GM06990 (cell line): ENCODE results near the gene SYT9.

Source experiments
- DNase-seq: peaks from one replicate; pipeline ENCODE4 v3.0.0-alpha.2; 2011; ENCODE audit not compliant: insufficient read length; ENCODE audit errors: extremely low read depth
- H3K27me3 ChIP-seq: replicated peaks from 2 replicates; pipeline ENCODE4 v1.6.0; 2011; ENCODE audit warnings: low read length; ENCODE audit not compliant: control insufficient read depth, insufficient read depth
- H3K36me3 ChIP-seq: 2 replicates; pipeline ENCODE4 v1.5.1; 2011; ENCODE audit warnings: low read length; ENCODE audit not compliant: control insufficient read depth, insufficient read depth
- H3K4me3 ChIP-seq: replicated peaks from 2 replicates; pipeline ENCODE4 v1.5.1; 2011; ENCODE audit warnings: low read depth, mild to moderate bottlenecking, control low read depth, low read length
- CTCF ChIP-seq: IDR thresholded peaks from 2 replicates; pipeline ENCODE4 v1.5.1; 2011; ENCODE audit warnings: low read length, control low read depth, mild to moderate bottlenecking, inconsistent platforms; ENCODE audit not compliant: insufficient read depth, poor library complexity, severe bottlenecking

The SYT9 gene

GRCh38 chr11:7275133-7275532 lies 23.4 kb downstream of the SYT9 start:
- Histone ChIP-seq H3K27me3 (no peaks in the 10 kb centered on the region), H3K36me3 (no peaks in the 10 kb centered on the region), H3K4me3 (no peak overlapping the region)
- no peak for TF ChIP-seq CTCF
- no peak for DNase-seq

GRCh38 chr11:7278314-7278917 lies 26.7 kb downstream of the SYT9 start:
- H3K4me3 ChIP-seq, result no peak overlapping the region
- peak; percentile 70 for TF ChIP-seq CTCF
- DNase-seq, result no peak
- no peaks in the 10 kb centered on the region for H3K27me3 ChIP-seq
- H3K36me3 ChIP-seq, result no peaks in the 10 kb centered on the region

GRCh38 chr11:7279676-7280075 lies 28.0 kb downstream of the SYT9 start:
- no peak for TF ChIP-seq CTCF
- no peaks in the 10 kb centered on the region for H3K36me3 ChIP-seq
- H3K4me3 ChIP-seq, result no peak overlapping the region
- no peaks in the 10 kb centered on the region for H3K27me3 ChIP-seq
- no peak for DNase-seq

- TF ChIP-seq CTCF, result no peak
- DNase-seq, result no peak
- no peaks in the 10 kb centered on the region for H3K36me3 ChIP-seq
- H3K4me3 ChIP-seq, result no peak overlapping the region
- no peaks in the 10 kb centered on the region for H3K27me3 ChIP-seq
Measured at GRCh38 chr11:7281079-7281478, 29.4 kb downstream of the SYT9 start.

- no peak for TF ChIP-seq CTCF
- Histone ChIP-seq H3K27me3 (no peaks in the 10 kb centered on the region), H3K36me3 (no peaks in the 10 kb centered on the region), H3K4me3 (no peak overlapping the region)
- DNase-seq, result no peak
Measured at GRCh38 chr11:7281809-7282208, 30.1 kb downstream of the SYT9 start.

GRCh38 chr11:7286178-7286577 lies 34.5 kb downstream of the SYT9 start:
- TF ChIP-seq CTCF, result no peak
- no peak for DNase-seq
- Histone ChIP-seq H3K4me3 (no peak overlapping the region), H3K27me3 (no peaks in the 10 kb centered on the region), H3K36me3 (no peaks in the 10 kb centered on the region)
